GM18502 (cell line): ENCODE measurements around the gene SYNGR4.
A peak's percentile ranks its signal among the peaks of the same experiment; 100 is the strongest.
"Not testable (repeated sequence)": the region's sequence is repeated elsewhere in the genome, so short reads cannot be mapped to it uniquely, and the experiment has no call there.

Source experiments
- ATAC-seq: cut with Tn5 transposase; IDR thresholded peaks from one replicate; pipeline ENCODE4 v1.9.1; 2021; ENCODE audit warnings: mild to moderate bottlenecking; ENCODE audit not compliant: unreplicated experiment, poor library complexity

The SYNGR4 gene

GRCh38 chr19:48363810-48364597 is at the start of gene SYNGR4, which contains the start of gene TMEM143:
SYNGR4 (plus strand) TSS chr19:48364367; CDS start chr19:48365843, 1,476 bp downstream.
TMEM143 (minus strand) TSS chr19:48363940; CDS start chr19:48363920, 20 bp downstream.
- ATAC-seq = peak; percentile 79

GRCh38 chr19:48315712-48316111 is 48.5 kb upstream of the SYNGR4 start:
- no peak for ATAC-seq

- ATAC-seq = not testable (repeated sequence)
Measured at GRCh38 chr19:48317708-48317960, 46.5 kb upstream of the SYNGR4 start.

GRCh38 chr19:48318286-48318987 is 45.7 kb upstream of the SYNGR4 start:
- ATAC-seq = no peak

GRCh38 chr19:48319647-48320541 is 44.3 kb upstream of the SYNGR4 start:
- ATAC-seq = no peak

GRCh38 chr19:48321372-48321621 is 42.9 kb upstream of the SYNGR4 start:
- peak; percentile 54 for ATAC-seq

- ATAC-seq = peak; percentile 64
Measured at GRCh38 chr19:48321622-48322591, 42.3 kb upstream of the SYNGR4 start.

- no peak for ATAC-seq
Measured at GRCh38 chr19:48325265-48325910, 38.8 kb upstream of the SYNGR4 start, which contains the start of gene EMP3. EMP3 (plus strand) TSS chr19:48325552; CDS start chr19:48326845, 1,293 bp downstream.

GRCh38 chr19:48329167-48329891 is 34.8 kb upstream of the SYNGR4 start:
- no peak for ATAC-seq

- ATAC-seq = peak; percentile 29
Measured at GRCh38 chr19:48330012-48330681, 34.0 kb upstream of the SYNGR4 start.

GRCh38 chr19:48332351-48332661 is 31.9 kb upstream of the SYNGR4 start:
- no peak for ATAC-seq

GRCh38 chr19:48332662-48333466 is 31.3 kb upstream of the SYNGR4 start:
- ATAC-seq = peak; percentile 59

GRCh38 chr19:48333467-48334384 is 30.4 kb upstream of the SYNGR4 start:
- ATAC-seq = peak; percentile 52

GRCh38 chr19:48338253-48338755 is 25.9 kb upstream of the SYNGR4 start:
- ATAC-seq = no peak

- ATAC-seq = no peak
Measured at GRCh38 chr19:48338802-48339503, 25.2 kb upstream of the SYNGR4 start.

GRCh38 chr19:48340995-48341394 is 23.2 kb upstream of the SYNGR4 start:
- no peak for ATAC-seq
